Spleen (tissue), 7 donors: ENCODE measurements around the gene COL27A1.

Experiments
- CTCF ChIP-seq, 11 experiments: fragments of 200-600 bp in 7 of 11; fragments of 450-650 bp in 4 of 11; sonication (generic) in 4 of 11; IDR thresholded peaks in 8 of 11; conservative IDR thresholded peaks in 3 of 11; 1 replicate in 7 of 11; 2 replicates in 4 of 11; pipeline versions ENCODE4 v1.4.0 to v1.8.0; 2016 to 2021; ENCODE audit warnings: antibody characterized with exemption in 11 of 11, inconsistent platforms in 4 of 11, mild to moderate bottlenecking in 1 of 11
- POLR2A ChIP-seq, 3 donors: fragments of 450-650 bp; IDR thresholded peaks; one replicate each; pipeline ENCODE4 v1.5.1; 2017; ENCODE audit warnings: antibody characterized with exemption in 3 of 3, mild to moderate bottlenecking in 1 of 3
- donor health status: DM: no; HTN: no; CAD: no; lungs with moderate emphysema.
- donor health status: DM: no; HTN: no; CAD: no.
- donor health status: DM: no; HTN: no; CAD: no.

- TF ChIP-seq POLR2A (IDR thresholded peaks at IDR 0.05) (no peak), CTCF (IDR thresholded peaks at IDR 0.05 in 8 of 11, conservative IDR thresholded peaks at IDR 0.05 in 3 of 11) (no peak)
Observed at GRCh38 chr9:114336157-114336556, 180.8 kb downstream of the COL27A1 start.
